HG02763 (cell line): Measurements from ENCODE around the gene DOCK6.

ENCODE experiments used
- ATAC-seq: cut with Tn5 transposase; IDR thresholded peaks from one replicate; pipeline ENCODE4 v1.9.1; 2021; ENCODE audit warnings: mild to moderate bottlenecking, moderate library complexity; ENCODE audit not compliant: unreplicated experiment

Gene DOCK6

GRCh38 chr19:11279505-11280236 lies 17.3 kb upstream of the DOCK6 start:
- no peak for ATAC-seq

- no peak for ATAC-seq
Observed at GRCh38 chr19:11278670-11279069, 16.3 kb upstream of the DOCK6 start.

- no peak for ATAC-seq
Observed at GRCh38 chr19:11274533-11275086, 12.3 kb upstream of the DOCK6 start.

- no peak for ATAC-seq
Observed at GRCh38 chr19:11273989-11274388, 11.7 kb upstream of the DOCK6 start.

- ATAC-seq = no peak
Observed at GRCh38 chr19:11273296-11273695, 11.0 kb upstream of the DOCK6 start.

GRCh38 chr19:11269408-11269807 lies 7.1 kb upstream of the DOCK6 start:
- ATAC-seq = no peak

GRCh38 chr19:11268783-11269267 lies 6.5 kb upstream of the DOCK6 start:
- no peak for ATAC-seq

- ATAC-seq = no peak
Observed at GRCh38 chr19:11267316-11268085, 5.2 kb upstream of the DOCK6 start.

- ATAC-seq = no peak
Observed at GRCh38 chr19:11265785-11266236, 3.5 kb upstream of the DOCK6 start.

GRCh38 chr19:11265177-11265784 lies 3.0 kb upstream of the DOCK6 start:
- no peak for ATAC-seq

GRCh38 chr19:11264452-11265176 lies 2.3 kb upstream of the DOCK6 start:
- no peak for ATAC-seq

GRCh38 chr19:11263726-11264125 lies 1.4 kb upstream of the DOCK6 start:
- ATAC-seq = no peak

- ATAC-seq = no peak
Observed at GRCh38 chr19:11261431-11261970, 823 bp downstream of the DOCK6 start.

- ATAC-seq = no peak
Observed at GRCh38 chr19:11260996-11261395, 1.3 kb downstream of the DOCK6 start.

GRCh38 chr19:11257846-11258380 lies 4.4 kb downstream of the DOCK6 start:
- ATAC-seq = no peak

- no peak for ATAC-seq
Observed at GRCh38 chr19:11256189-11256588, 6.1 kb downstream of the DOCK6 start.

- no peak for ATAC-seq
Observed at GRCh38 chr19:11254666-11255065, 7.7 kb downstream of the DOCK6 start.

- ATAC-seq = no peak
Observed at GRCh38 chr19:11252665-11253355, 9.5 kb downstream of the DOCK6 start.

- no peak for ATAC-seq
Observed at GRCh38 chr19:11251650-11252314, 10.5 kb downstream of the DOCK6 start.
